Subcutaneous abdominal adipose tissue (tissue), 5 donors: Measurements from ENCODE around the gene COL4A1.

Source experiments
- H3K27ac ChIP-seq: one replicate; pipeline ENCODE4 v1.7.0; 2013; ENCODE audit warnings: low read depth, mild to moderate bottlenecking, inconsistent platforms, low read length, moderate library complexity
- H3K27me3 ChIP-seq, 5 donors: one replicate each; pipeline ENCODE4 v1.7.0; 2013; ENCODE audit warnings: low read length in 5 of 5, inconsistent platforms in 1 of 5; ENCODE audit not compliant: control insufficient read depth in 5 of 5, insufficient read depth in 4 of 5
- H3K36me3 ChIP-seq, 5 donors: one replicate each; pipeline ENCODE4 v1.7.0; 2013; ENCODE audit warnings: low read length in 5 of 5; ENCODE audit not compliant: control insufficient read depth in 5 of 5, insufficient read depth in 5 of 5
- H3K4me1 ChIP-seq, 5 donors: one replicate each; pipeline ENCODE4 v1.7.0; 2013; ENCODE audit warnings: low read length in 5 of 5, mild to moderate bottlenecking in 3 of 5, moderate library complexity in 1 of 5; ENCODE audit not compliant: control insufficient read depth in 5 of 5, insufficient read depth in 5 of 5
- H3K4me3 ChIP-seq, 5 donors: one replicate each; pipeline ENCODE4 v1.7.0; 2013; ENCODE audit warnings: low read length in 5 of 5, low read depth in 1 of 5
- H3K9ac ChIP-seq, 5 donors: one replicate each; pipeline ENCODE4 v1.7.0; 2013; ENCODE audit warnings: low read length in 5 of 5, mild to moderate bottlenecking in 4 of 5, moderate library complexity in 3 of 5
- H3K9me3 ChIP-seq, 5 donors: one replicate each; pipeline ENCODE4 v1.7.0; 2013; ENCODE audit warnings: low read length in 5 of 5; ENCODE audit not compliant: control insufficient read depth in 5 of 5
- donor health status: healthy.
- donor health status: healthy.
- donor health status: healthy.
- donor health status: healthy.
- donor health status: healthy.

Gene COL4A1

GRCh38 chr13:110306960-110307766 lies at the start of gene COL4A1, which contains the start of gene COL4A2:
TSS of gene COL4A1 (minus strand) at chr13:110307157. CDS start at chr13:110307027, 130 bp downstream.
TSS of gene COL4A2 (plus strand) at chr13:110307284. CDS start at chr13:110307904, 620 bp downstream.
- Histone ChIP-seq H3K36me3 (peaks cover 0 to 35% (median 7%) of the 10 kb centered on the region in 5 donors), H3K9ac (peak within 1 kb of the TSS; percentile 95 to 99 (median 96)), H3K27ac (peak within 1 kb of the TSS; percentile 99), H3K27me3 (peaks cover 0 to 10% (median 0%) of the 10 kb centered on the region in 5 donors), H3K9me3 (no peaks in the 10 kb centered on the region), H3K4me3 (peak within 1 kb of the TSS; percentile 94 to 99 (median 97)), H3K4me1 (peaks cover 24 to 86% (median 71%) of the 10 kb centered on the region in 5 donors)

GRCh38 chr13:110356362-110356761 lies 49.4 kb upstream of the COL4A1 start:
- no peak overlapping the region for H3K9ac ChIP-seq
- H3K27me3 ChIP-seq = no peaks in the 10 kb centered on the region
- peaks cover 4 to 41% (median 24%) of the 10 kb centered on the region in 5 donors for H3K36me3 ChIP-seq
- no peak overlapping the region for H3K4me3 ChIP-seq
- H3K9me3 ChIP-seq = no peaks in the 10 kb centered on the region
- H3K4me1 ChIP-seq = peaks cover 4 to 37% (median 28%) of the 10 kb centered on the region in 5 donors
- peak overlapping the region; percentile 33 for H3K27ac ChIP-seq

GRCh38 chr13:110354715-110355473 lies 47.9 kb upstream of the COL4A1 start:
- Histone ChIP-seq H3K4me1 (peaks cover 3 to 32% (median 23%) of the 10 kb centered on the region in 5 donors), H3K9ac (no peak overlapping the region), H3K27ac (peak overlapping the region; percentile 61)

GRCh38 chr13:110354123-110354627 lies 47.2 kb upstream of the COL4A1 start:
- no peak overlapping the region for H3K9ac ChIP-seq
- H3K27ac ChIP-seq = peak overlapping the region; percentile 61
- H3K4me3 ChIP-seq = no peak overlapping the region
- peaks cover 4 to 25% (median 15%) of the 10 kb centered on the region in 5 donors for H3K36me3 ChIP-seq
- no peaks in the 10 kb centered on the region for H3K9me3 ChIP-seq
- H3K4me1 ChIP-seq = peaks cover 3 to 39% (median 27%) of the 10 kb centered on the region in 5 donors
- H3K27me3 ChIP-seq = no peaks in the 10 kb centered on the region

More at GRCh38 chr13:110354715-110355473, 47.9 kb upstream of the COL4A1 start:
- Histone ChIP-seq H3K4me3 (no peak overlapping the region), H3K36me3 (peaks cover 4 to 32% (median 21%) of the 10 kb centered on the region in 5 donors), H3K27me3 (no peaks in the 10 kb centered on the region), H3K9me3 (no peaks in the 10 kb centered on the region)

- Histone ChIP-seq H3K27ac (peak overlapping the region; percentile 61), H3K4me1 (peaks cover 3 to 46% (median 35%) of the 10 kb centered on the region in 5 donors), H3K36me3 (peaks cover 0 to 20% (median 13%) of the 10 kb centered on the region in 5 donors), H3K4me3 (no peak overlapping the region), H3K27me3 (no peaks in the 10 kb centered on the region), H3K9me3 (no peaks in the 10 kb centered on the region), H3K9ac (no peak overlapping the region)
Measured at GRCh38 chr13:110353339-110353977, 46.5 kb upstream of the COL4A1 start.

- Histone ChIP-seq H3K4me1 (peaks cover 6 to 54% (median 42%) of the 10 kb centered on the region in 5 donors), H3K36me3 (peaks cover 0 to 14% (median 8%) of the 10 kb centered on the region in 5 donors), H3K27me3 (no peaks in the 10 kb centered on the region), H3K9ac (no peak overlapping the region), H3K27ac (peak overlapping the region; percentile 61), H3K9me3 (no peaks in the 10 kb centered on the region), H3K4me3 (no peak overlapping the region)
Measured at GRCh38 chr13:110352735-110353134, 45.8 kb upstream of the COL4A1 start.

GRCh38 chr13:110351636-110352420 lies 44.9 kb upstream of the COL4A1 start:
- H3K4me1 ChIP-seq = peaks cover 10 to 63% (median 51%) of the 10 kb centered on the region in 5 donors
- H3K36me3 ChIP-seq = peaks cover 0 to 9% (median 5%) of the 10 kb centered on the region in 5 donors
- H3K27ac ChIP-seq = peak overlapping the region; percentile 61
- H3K4me3 ChIP-seq = no peak overlapping the region
- no peaks in the 10 kb centered on the region for H3K27me3 ChIP-seq
- H3K9me3 ChIP-seq = no peaks in the 10 kb centered on the region
- H3K9ac ChIP-seq = no peak overlapping the region

- peak overlapping the region; percentile 94 for H3K27ac ChIP-seq
- H3K9ac ChIP-seq = no peak overlapping the region
- H3K27me3 ChIP-seq = no peaks in the 10 kb centered on the region
- no peak overlapping the region for H3K4me3 ChIP-seq
- peaks cover 10 to 60% (median 57%) of the 10 kb centered on the region in 5 donors for H3K4me1 ChIP-seq
- peaks cover 0 to 12% (median 9%) of the 10 kb centered on the region in 5 donors for H3K36me3 ChIP-seq
- no peaks in the 10 kb centered on the region for H3K9me3 ChIP-seq
Measured at GRCh38 chr13:110350509-110350908, 43.6 kb upstream of the COL4A1 start.

GRCh38 chr13:110350049-110350448 lies 43.1 kb upstream of the COL4A1 start:
- no peak overlapping the region for H3K4me3 ChIP-seq
- peaks cover 10 to 60% (median 57%) of the 10 kb centered on the region in 5 donors for H3K4me1 ChIP-seq
- H3K27me3 ChIP-seq = no peaks in the 10 kb centered on the region
- no peak overlapping the region for H3K9ac ChIP-seq
- no peaks in the 10 kb centered on the region for H3K9me3 ChIP-seq
- H3K27ac ChIP-seq = peak overlapping the region; percentile 94
- H3K36me3 ChIP-seq = peaks cover 0 to 15% (median 12%) of the 10 kb centered on the region in 5 donors
